H9 (cell line): ENCODE measurements around the gene HEXD. TPM values are rescaled to one million over a fixed set of nuclear protein-coding genes. Genes with fewer than 3 reads are reported as not detected.

ENCODE experiments used
- DNase-seq: peaks from one replicate; pipeline ENCODE4 v3.0.0-alpha.2; 2017
- H2AFZ ChIP-seq: one replicate; pipeline ENCODE4 v1.6.1; 2013; ENCODE audit warnings: mild to moderate bottlenecking, low read length, control low read depth, moderate library complexity
- H2AK5ac ChIP-seq: 2 replicates; pipeline ENCODE4 v1.6.1; 2013; ENCODE audit warnings: low read length, control low read depth, mixed read lengths; ENCODE audit not compliant: insufficient read length
- H2BK120ac ChIP-seq: one replicate; pipeline ENCODE4 v1.6.1; 2013; ENCODE audit warnings: low read depth, mild to moderate bottlenecking, low read length, control low read depth, inconsistent platforms; ENCODE audit not compliant: poor library complexity, severe bottlenecking
- H2BK12ac ChIP-seq: 2 replicates; pipeline ENCODE4 v1.6.1; 2013; ENCODE audit warnings: low read length, control low read depth, mixed read lengths, low read depth; ENCODE audit not compliant: insufficient read length
- H2BK15ac ChIP-seq: 2 replicates; pipeline ENCODE4 v1.6.1; 2013; ENCODE audit warnings: low read depth, low read length, control low read depth
- H2BK20ac ChIP-seq: one replicate; pipeline ENCODE4 v1.6.1; 2013; ENCODE audit warnings: low read depth, mild to moderate bottlenecking, low read length, control low read depth, inconsistent platforms; ENCODE audit not compliant: poor library complexity, severe bottlenecking
- H2BK5ac ChIP-seq: 2 replicates; pipeline ENCODE4 v1.6.1; 2013; ENCODE audit warnings: low read length, control low read depth, mixed read lengths; ENCODE audit not compliant: insufficient read length
- H3K14ac ChIP-seq: 2 replicates; pipeline ENCODE4 v1.6.1; 2013; ENCODE audit warnings: low read length, control low read depth; ENCODE audit not compliant: insufficient read depth
- H3K18ac ChIP-seq: 2 replicates; pipeline ENCODE4 v1.6.1; 2013; ENCODE audit warnings: low read depth, mild to moderate bottlenecking, mixed read lengths, low read length, control low read depth; ENCODE audit not compliant: insufficient read length
- H3K23ac ChIP-seq: 2 replicates; pipeline ENCODE4 v1.6.1; 2013; ENCODE audit warnings: low read length, control low read depth, mixed read lengths, low read depth; ENCODE audit not compliant: insufficient read length
- H3K23me2 ChIP-seq: 2 replicates; pipeline ENCODE4 v1.6.1; 2013; ENCODE audit warnings: low read depth, mild to moderate bottlenecking, mixed read lengths, low read length, control low read depth; ENCODE audit not compliant: insufficient read length, poor library complexity, severe bottlenecking
- H3K27ac ChIP-seq: 2 replicates; pipeline ENCODE4 v1.5.1; 2013; ENCODE audit warnings: low read length, control low read depth, mixed read lengths, low read depth; ENCODE audit not compliant: insufficient read length
- H3K27me3 ChIP-seq: 2 replicates; pipeline ENCODE4 v1.6.1; 2013; ENCODE audit warnings: low read length, control low read depth, inconsistent platforms; ENCODE audit not compliant: insufficient read depth
- H3K4ac ChIP-seq: 2 replicates; pipeline ENCODE4 v1.6.1; 2013; ENCODE audit warnings: low read depth, mild to moderate bottlenecking, control low read depth, inconsistent platforms, low read length, moderate library complexity
- H3K4me1 ChIP-seq: 2 replicates; pipeline ENCODE4 v1.6.1; 2013; ENCODE audit warnings: low read length, control low read depth, inconsistent platforms; ENCODE audit not compliant: insufficient read depth
- H3K4me2 ChIP-seq: 2 replicates; pipeline ENCODE4 v1.6.1; 2013; ENCODE audit warnings: low read length, control low read depth, mixed read lengths; ENCODE audit not compliant: insufficient read length, insufficient read depth
- H3K56ac ChIP-seq: 2 replicates; pipeline ENCODE4 v1.6.1; 2013; ENCODE audit warnings: low read depth, mild to moderate bottlenecking, mixed read lengths, low read length, control low read depth; ENCODE audit not compliant: insufficient read length
- H3K79me1 ChIP-seq: 2 replicates; pipeline ENCODE4 v1.6.1; 2013; ENCODE audit warnings: low read depth, mild to moderate bottlenecking, moderate library complexity, low read length, control low read depth, inconsistent platforms; ENCODE audit not compliant: insufficient read depth, poor library complexity, severe bottlenecking
- H3K79me2 ChIP-seq: 2 replicates; pipeline ENCODE4 v1.6.1; 2013; ENCODE audit warnings: low read length, control low read depth, inconsistent platforms; ENCODE audit not compliant: insufficient read depth
- H3K9ac ChIP-seq: 2 replicates; pipeline ENCODE4 v1.6.1; 2013; ENCODE audit warnings: low read length, control low read depth, mixed read lengths; ENCODE audit not compliant: insufficient read length; ENCODE audit errors: extremely low read depth
- H3K9me3 ChIP-seq: one replicate; pipeline ENCODE4 v1.6.1; 2013; ENCODE audit warnings: low read depth, low read length, inconsistent platforms; ENCODE audit not compliant: control insufficient read depth
- H3T11ph ChIP-seq: one replicate; pipeline ENCODE4 v1.6.1; 2013; ENCODE audit warnings: mild to moderate bottlenecking, low read length, control low read depth, inconsistent platforms
- H4K20me1 ChIP-seq: one replicate; pipeline ENCODE4 v1.6.1; 2013; ENCODE audit not compliant: control insufficient read depth, insufficient read length, insufficient read depth
- H4K5ac ChIP-seq: 2 replicates; pipeline ENCODE4 v1.6.1; 2013; ENCODE audit warnings: low read depth, mild to moderate bottlenecking, mixed read lengths, low read length, control low read depth; ENCODE audit not compliant: insufficient read length
- H4K8ac ChIP-seq: replicated peaks from 2 replicates; pipeline ENCODE4 v1.6.1; 2013; ENCODE audit warnings: low read length, control low read depth, mixed read lengths, low read depth; ENCODE audit not compliant: insufficient read length
- H4K91ac ChIP-seq: 2 replicates; pipeline ENCODE4 v1.6.1; 2013; ENCODE audit warnings: low read depth, mild to moderate bottlenecking, moderate library complexity, mixed read lengths, low read length, control low read depth; ENCODE audit not compliant: insufficient read length
- H3K27ac Mint-ChIP-seq, 3 experiments: 2 replicates in 2 of 3; 3 replicates in 1 of 3; pipeline ENCODE4 v1.8.0; 2020 to 2021; ENCODE audit warnings: mixed read lengths in 3 of 3, mild to moderate bottlenecking in 1 of 3, moderate library complexity in 1 of 3
- H3K27me3 Mint-ChIP-seq: 2 replicates; pipeline ENCODE4 v1.8.0; 2021; ENCODE audit warnings: low read depth, mild to moderate bottlenecking, moderate library complexity, mixed read lengths
- H3K36me3 Mint-ChIP-seq, 3 experiments: 2 replicates in 2 of 3; 3 replicates in 1 of 3; pipeline ENCODE4 v1.8.0; 2020 to 2021; ENCODE audit warnings: low read depth in 3 of 3, mixed read lengths in 3 of 3; ENCODE audit not compliant: insufficient read depth in 1 of 3
- H3K4me1 Mint-ChIP-seq, 2 experiments: 2 replicates each; pipeline ENCODE4 v1.8.0; 2020; ENCODE audit warnings: mixed read lengths in 2 of 2
- H3K4me3 Mint-ChIP-seq, 2 experiments: 2 replicates in 1 of 2; 3 replicates in 1 of 2; pipeline ENCODE4 v1.8.0; 2020 to 2021; ENCODE audit warnings: mild to moderate bottlenecking in 2 of 2, mixed read lengths in 2 of 2, moderate library complexity in 1 of 2
- H3K9me3 Mint-ChIP-seq, 2 experiments: 2 replicates in 1 of 2; 3 replicates in 1 of 2; pipeline ENCODE4 v1.8.0; 2020; ENCODE audit warnings: mild to moderate bottlenecking in 2 of 2, mixed read lengths in 2 of 2, moderate library complexity in 1 of 2
- CTCF ChIP-seq: fragments of 200-600 bp; sonication (generic); conservative IDR thresholded peaks from 3 replicates; pipeline ENCODE4 v1.8.0; 2021; ENCODE audit warnings: antibody characterized with exemption, mild to moderate bottlenecking
- WGBS: extraction: QIAGEN DNeasy Blood & Tissue Kit; methylation state at CpG from one replicate; pipeline ENCODE4 v1.1.7; 2013; ENCODE audit warnings: missing lambda C conversion rate, low lambda C conversion rate, mixed read lengths; ENCODE audit not compliant: insufficient read length; ENCODE audit errors: extremely low coverage; 5-methylcytosine and 5-hydroxymethylcytosine counted together
- total RNA-seq: library from RNA; stranded (reverse); gene quantifications from 2 replicates; pipeline ENCODE4 v1.2.1, GENCODE V29; 2021

Gene HEXD
- total RNA-seq, 1 experiment from 2014 or later = 23.2 TPM

- Mint-ChIP-seq H3K4me1 (peaks cover 8 to 16% of the 10 kb centered on the region in 2 experiments), H3K27me3 (peaks cover 10% of the 10 kb centered on the region), H3K4me3 (no peak overlapping the region), H3K27ac (no peak overlapping the region), H3K36me3 (peaks cover 6 to 27% (median 21%) of the 10 kb centered on the region in 3 experiments), H3K9me3 (peaks cover 0 to 2% of the 10 kb centered on the region in 2 experiments; a peak in 1 of 5 replicates)
- H3K4ac ChIP-seq = no peak overlapping the region
- H2AK5ac ChIP-seq = no peak overlapping the region
- H3K79me2 ChIP-seq = no peaks in the 10 kb centered on the region
- no peak overlapping the region for H4K8ac ChIP-seq
- no peak overlapping the region for H3K27ac ChIP-seq
- no peak overlapping the region for H2AFZ ChIP-seq
- H3K4me2 ChIP-seq = no peak overlapping the region
- WGBS = no CpG with 5 or more reads among the region's 15 CpGs
- no peaks in the 10 kb centered on the region for H3K79me1 ChIP-seq
- H2BK20ac ChIP-seq = no peak overlapping the region
- no peak for TF ChIP-seq CTCF
- no peak overlapping the region for H4K5ac ChIP-seq
- no peak overlapping the region for H2BK12ac ChIP-seq
- no peak overlapping the region for H3T11ph ChIP-seq
- no peak overlapping the region for H3K23ac ChIP-seq
- no peak overlapping the region for H2BK5ac ChIP-seq
- H3K18ac ChIP-seq = no peak overlapping the region
- no peak overlapping the region for H4K91ac ChIP-seq
- no peaks in the 10 kb centered on the region for H3K4me1 ChIP-seq
- no peak overlapping the region for H3K56ac ChIP-seq
- H3K23me2 ChIP-seq = no peaks in the 10 kb centered on the region
- no peak overlapping the region for H3K9ac ChIP-seq
- no peak for DNase-seq
- H4K20me1 ChIP-seq = peaks cover under 1% of the 10 kb centered on the region
- no peaks in the 10 kb centered on the region for H3K9me3 ChIP-seq
- H2BK120ac ChIP-seq = no peak overlapping the region
- H3K14ac ChIP-seq = no peak overlapping the region
- H3K27me3 ChIP-seq = no peaks in the 10 kb centered on the region; the same call in 1 of the 2 replicates
- no peak overlapping the region for H2BK15ac ChIP-seq
Measured at GRCh38 chr17:82491533-82491932, 73.4 kb downstream of the HEXD start.

Other genes starting within 250 kb of the HEXD start
- gene CCDC57, start 205.5 kb upstream of the HEXD start, total RNA-seq = 11.0 and 14.6 TPM in 2 replicates
- 26.0 and 28.4 TPM in 2 replicates for gene SLC16A3, start 189.3 kb upstream of the HEXD start, total RNA-seq
- gene CSNK1D, start 144.6 kb upstream of the HEXD start, total RNA-seq = 137 and 144 TPM in 2 replicates
- 0.22 and 0.35 TPM in 2 replicates for gene CD7, start 100.7 kb upstream of the HEXD start, total RNA-seq
- gene SECTM1, start 84.6 kb upstream of the HEXD start, total RNA-seq = 0.28 and 0.70 TPM in 2 replicates
- gene TEX19, start 59.1 kb upstream of the HEXD start, total RNA-seq = 1.4 and 1.5 TPM in 2 replicates
- gene UTS2R, start 46.6 kb upstream of the HEXD start, total RNA-seq = 0.75 and 0.94 TPM in 2 replicates
- gene OGFOD3, start 239 bp downstream of the HEXD start, total RNA-seq = 25.4 and 27.8 TPM in 2 replicates
- gene CYBC1, start 32.4 kb downstream of the HEXD start, total RNA-seq = 80.4 and 81.7 TPM in 2 replicates
- 124 and 129 TPM in 2 replicates for gene NARF, start 40.4 kb downstream of the HEXD start, total RNA-seq
- gene FOXK2, start 101.4 kb downstream of the HEXD start, total RNA-seq = 59.6 and 72.0 TPM in 2 replicates
- gene WDR45B, start 230.1 kb downstream of the HEXD start, total RNA-seq = 105 and 110 TPM in 2 replicates